Measurements from ENCODE around the gene DLGAP1. TPM values are rescaled to one million over a fixed set of nuclear protein-coding genes. Genes with fewer than 3 reads are reported as not detected.
"Not testable (repeated sequence)": the region's sequence is repeated elsewhere in the genome, so short reads cannot be mapped to it uniquely, and the experiment has no call there.

The DLGAP1 gene
- total RNA-seq: 1 to 10 TPM; 1.1 to 2.6 (median 1.8) TPM
- polyA plus RNA-seq: under 1 TPM in 2 of 3 donors, not detected in 1; 0.13 to 0.46 TPM

DNA sequence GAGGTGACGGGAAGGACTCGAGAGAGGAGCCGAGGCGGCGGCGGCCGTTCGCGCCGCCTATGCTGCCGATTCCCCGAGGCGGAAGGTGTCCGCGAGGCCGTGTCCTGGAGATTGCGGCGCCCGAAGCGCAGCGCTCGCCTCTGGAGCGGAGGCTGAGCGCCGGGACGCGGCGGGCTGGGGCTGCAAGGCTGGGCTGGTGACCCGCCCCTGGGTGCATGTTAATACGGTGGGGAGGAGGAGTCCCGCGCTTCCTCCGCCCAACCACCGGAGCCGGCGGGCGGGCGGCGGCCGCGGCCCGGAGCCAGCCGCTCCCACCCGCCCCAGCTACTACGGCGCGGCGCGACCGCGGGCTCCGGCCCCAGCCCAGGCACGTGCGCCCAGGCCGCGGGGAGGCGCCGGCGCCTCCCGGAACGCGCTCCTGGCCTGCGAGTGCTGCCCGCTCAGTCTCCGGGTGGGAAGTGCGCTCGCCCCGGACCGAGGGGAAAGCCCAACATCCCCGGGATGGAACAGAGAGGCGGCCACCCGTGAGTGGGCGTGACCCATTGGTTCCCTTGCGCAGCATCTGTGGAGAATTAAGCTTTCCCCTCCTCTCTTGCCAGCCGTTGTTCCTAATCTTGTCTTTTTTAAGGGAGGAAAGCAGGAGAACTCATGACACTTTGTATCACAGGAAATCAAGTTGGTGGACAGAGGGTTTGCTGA, at the start of gene DLGAP1:
TSS of gene DLGAP1 (minus strand) at position 195 of the 699 bp plus-strand sequence.
- WGBS, 2 donors: 1 to 2% methylated on average over 75 of the region's 75 CpGs
- DNase-seq: peak; percentile 63
- H3K4me1 ChIP-seq: peaks cover 0 to 19% (median 16%) of the 10 kb centered on the region in 4 donors
- intact Hi-C loops (cut with DNase I): no loop called here
- H3K27ac ChIP-seq: no peak within 1 kb of the TSS
- H3K27me3 ChIP-seq: peaks cover 9 to 56% (median 19%) of the 10 kb centered on the region in 3 donors
- H3K9me3 ChIP-seq: no peaks in the 10 kb centered on the region
- TF ChIP-seq EP300 (IDR thresholded peaks at IDR 0.05): no peak
- no peak for TF ChIP-seq POLR2A (IDR thresholded peaks at IDR 0.05)
- H3K4me3 ChIP-seq: peak within 1 kb of the TSS in 3 of 4 donors; percentile 38 to 51 (median 45)
- H3K36me3 ChIP-seq: no peaks in the 10 kb centered on the region

GRCh38 chr18:4494703-4495284, 39.7 kb upstream of the DLGAP1 start:
- H3K27ac ChIP-seq; DNase-seq; H3K4me3 ChIP-seq; H3K27me3 ChIP-seq; H3K4me1 ChIP-seq; H3K36me3 ChIP-seq; H3K9me3 ChIP-seq; intact Hi-C loops (cut with DNase I): not testable (repeated sequence)
- 84 to 87% methylated on average over 4 of the region's 4 CpGs for WGBS, 2 donors

DNA sequence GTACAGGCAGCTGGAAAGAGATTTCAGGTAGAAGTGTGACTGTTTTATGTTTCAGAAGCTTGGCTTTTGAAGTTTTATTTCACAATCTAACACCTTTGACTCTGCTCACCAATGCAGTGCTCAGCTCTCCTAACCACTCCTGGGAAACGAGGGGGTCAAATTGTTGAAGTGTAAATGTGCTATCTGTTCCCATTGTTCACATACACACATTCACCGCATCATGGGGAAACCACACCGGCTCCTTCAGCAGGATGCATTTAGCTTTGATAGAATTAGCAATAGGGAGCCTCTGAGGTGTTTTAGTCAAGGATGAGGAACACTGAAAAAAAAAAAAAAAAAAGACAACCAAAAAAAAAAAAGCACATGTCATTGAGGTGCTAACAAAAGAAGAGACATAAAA, 13.4 kb upstream of the DLGAP1 start:
- Histone ChIP-seq H3K4me1 (no peaks in the 10 kb centered on the region), H3K27me3 (no peaks in the 10 kb centered on the region), H3K9me3 (no peaks in the 10 kb centered on the region), H3K36me3 (no peaks in the 10 kb centered on the region), H3K4me3 (no peak overlapping the region), H3K27ac (no peak overlapping the region)
- DNase-seq: no peak
- no peak for TF ChIP-seq POLR2AphosphoS5 (IDR thresholded peaks at IDR 0.05)
- no peak for TF ChIP-seq EP300 (IDR thresholded peaks at IDR 0.05)
- TF ChIP-seq, protein P1, sequence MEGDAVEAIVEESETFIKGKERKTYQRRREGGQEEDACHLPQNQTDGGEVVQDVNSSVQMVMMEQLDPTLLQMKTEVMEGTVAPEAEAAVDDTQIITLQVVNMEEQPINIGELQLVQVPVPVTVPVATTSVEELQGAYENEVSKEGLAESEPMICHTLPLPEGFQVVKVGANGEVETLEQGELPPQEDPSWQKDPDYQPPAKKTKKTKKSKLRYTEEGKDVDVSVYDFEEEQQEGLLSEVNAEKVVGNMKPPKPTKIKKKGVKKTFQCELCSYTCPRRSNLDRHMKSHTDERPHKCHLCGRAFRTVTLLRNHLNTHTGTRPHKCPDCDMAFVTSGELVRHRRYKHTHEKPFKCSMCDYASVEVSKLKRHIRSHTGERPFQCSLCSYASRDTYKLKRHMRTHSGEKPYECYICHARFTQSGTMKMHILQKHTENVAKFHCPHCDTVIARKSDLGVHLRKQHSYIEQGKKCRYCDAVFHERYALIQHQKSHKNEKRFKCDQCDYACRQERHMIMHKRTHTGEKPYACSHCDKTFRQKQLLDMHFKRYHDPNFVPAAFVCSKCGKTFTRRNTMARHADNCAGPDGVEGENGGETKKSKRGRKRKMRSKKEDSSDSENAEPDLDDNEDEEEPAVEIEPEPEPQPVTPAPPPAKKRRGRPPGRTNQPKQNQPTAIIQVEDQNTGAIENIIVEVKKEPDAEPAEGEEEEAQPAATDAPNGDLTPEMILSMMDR (IDR thresholded peaks at IDR 0.05): no peak
- no peak for TF ChIP-seq POLR2A (IDR thresholded peaks at IDR 0.05)
- 35 to 52% methylated on average over 3 of the region's 3 CpGs for WGBS, 2 donors
- intact Hi-C loops (cut with DNase I): no loop called here

DNA sequence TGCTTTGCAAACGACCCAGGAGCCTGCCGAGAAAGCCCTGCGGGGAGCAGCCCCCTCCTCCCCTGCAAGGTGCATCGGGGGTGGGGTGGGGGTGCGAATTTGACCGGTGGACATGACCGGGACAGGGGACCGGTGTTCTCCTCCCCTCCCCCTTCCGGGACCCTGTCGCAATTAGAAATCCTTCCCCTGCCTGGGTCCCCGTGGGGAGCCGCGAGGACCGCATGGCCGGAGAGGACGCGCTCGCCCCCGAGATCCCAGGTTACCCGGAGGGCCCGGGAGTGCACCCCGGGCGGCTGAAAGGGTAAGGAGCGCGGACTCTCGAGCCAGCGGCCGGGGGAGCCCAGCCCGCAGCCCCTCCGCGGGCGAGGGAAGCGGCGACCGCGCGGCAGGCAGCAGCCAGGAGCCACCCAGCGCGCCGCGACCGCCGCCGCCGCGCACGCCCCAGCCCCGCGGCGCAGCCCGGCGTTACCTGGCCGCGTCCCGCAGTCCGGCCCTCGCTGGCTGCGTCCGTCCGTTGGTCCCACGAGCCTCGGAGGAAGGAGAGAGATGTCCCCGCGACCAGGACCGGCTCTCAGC, 482 bp downstream of the DLGAP1 start:
- no peaks in the 10 kb centered on the region for H3K9me3 ChIP-seq
- H3K27ac ChIP-seq: no peak overlapping the region
- H3K27me3 ChIP-seq: peaks cover 9 to 56% (median 19%) of the 10 kb centered on the region in 3 donors
- H3K4me3 ChIP-seq: peak overlapping the region in 3 of 4 donors; percentile 38 to 51 (median 45)
- peaks cover 0 to 19% (median 16%) of the 10 kb centered on the region in 4 donors for H3K4me1 ChIP-seq
- no peaks in the 10 kb centered on the region for H3K36me3 ChIP-seq
- no peak for DNase-seq
- intact Hi-C loops (cut with DNase I): no loop called here
- TF ChIP-seq EP300 (IDR thresholded peaks at IDR 0.05): no peak
- TF ChIP-seq POLR2AphosphoS5 (IDR thresholded peaks at IDR 0.05): no peak
- TF ChIP-seq POLR2A (IDR thresholded peaks at IDR 0.05): no peak
- TF ChIP-seq, protein P1 (IDR thresholded peaks at IDR 0.05): no peak
- WGBS, 2 donors: 2 to 3% methylated on average over 65 of the region's 65 CpGs

DNA sequence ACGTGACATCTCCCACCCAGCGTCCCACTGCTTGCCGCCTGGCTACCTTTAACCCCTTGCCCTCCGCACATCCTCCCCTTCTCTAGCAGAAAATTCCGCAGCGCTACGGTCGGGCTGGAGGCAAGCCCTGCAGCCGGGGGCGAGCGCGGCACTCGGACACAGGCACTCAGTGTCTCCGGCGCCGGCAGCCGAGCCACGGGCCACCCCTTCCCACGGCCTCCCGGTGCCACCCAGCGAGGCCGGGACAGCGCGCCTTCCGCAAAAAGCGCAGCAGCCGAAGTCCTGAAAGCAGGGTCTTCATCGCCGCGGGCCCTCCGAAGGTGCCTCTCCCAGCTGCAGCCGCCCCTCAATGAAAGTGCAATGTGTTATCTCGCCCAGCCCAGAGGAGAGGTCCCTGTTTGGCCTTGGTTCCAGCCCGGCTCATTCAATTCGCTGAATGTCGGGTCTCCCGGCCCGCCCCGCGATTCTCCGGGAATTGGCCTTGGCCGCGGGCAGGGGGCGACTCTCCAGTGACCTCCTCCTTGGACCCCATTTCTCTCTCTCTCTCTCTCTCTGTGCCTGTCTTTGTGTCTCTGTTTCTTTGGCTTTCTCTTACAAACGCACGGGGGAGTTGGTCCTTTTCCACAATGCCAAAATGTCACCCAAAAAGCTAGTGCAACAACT, 1.1 kb downstream of the DLGAP1 start:
- DNase-seq: no peak
- H3K9me3 ChIP-seq: no peaks in the 10 kb centered on the region
- intact Hi-C loops (cut with DNase I): no loop called here
- TF ChIP-seq POLR2A (IDR thresholded peaks at IDR 0.05) (no peak), EP300 (IDR thresholded peaks at IDR 0.05) (no peak), POLR2AphosphoS5 (IDR thresholded peaks at IDR 0.05) (no peak)
- TF ChIP-seq, protein P1 (IDR thresholded peaks at IDR 0.05): no peak
- peak overlapping the region in 3 of 4 donors; percentile 38 to 51 (median 45) for H3K4me3 ChIP-seq
- no peak overlapping the region for H3K27ac ChIP-seq
- peaks cover 9 to 56% (median 19%) of the 10 kb centered on the region in 3 donors for H3K27me3 ChIP-seq
- WGBS, 2 donors: 3 to 6% methylated on average over 46 of the region's 46 CpGs
- no peaks in the 10 kb centered on the region for H3K36me3 ChIP-seq
- peaks cover 0 to 19% (median 16%) of the 10 kb centered on the region in 4 donors for H3K4me1 ChIP-seq
